ENCODE data around the gene ANKMY1.
"Not testable (repeated sequence)": the region's sequence is repeated elsewhere in the genome, so short reads cannot be mapped to it uniquely, and the experiment has no call there.

Gene ANKMY1

GRCh38 chr2:240526521-240526920 is 31.3 kb downstream of the ANKMY1 start:
- peaks cover 65% of the 10 kb centered on the region for H3K9me3 ChIP-seq (ENCODE audit: insufficient read depth, low read length)

GRCh38 chr2:240525802-240526201 is 32.0 kb downstream of the ANKMY1 start:
- no peak for DNase-seq (ENCODE audit: low read depth, low spot score)
- Histone ChIP-seq H3K4me1 (ENCODE audit: insufficient read depth, insufficient read length) (no peaks in the 10 kb centered on the region), H3K36me3 (ENCODE audit: insufficient read depth, insufficient read length, low read length) (peaks cover 62% of the 10 kb centered on the region), H3K4me3 (ENCODE audit: insufficient read length, low read depth) (no peak overlapping the region), H3K9me3 (ENCODE audit: insufficient read depth, low read length) (peaks cover 58% of the 10 kb centered on the region), H3K27me3 (ENCODE audit: insufficient read depth, insufficient read length) (no peaks in the 10 kb centered on the region), H3K9ac (ENCODE audit: insufficient read length, low read depth) (no peak overlapping the region)
- TF ChIP-seq SUZ12 (IDR thresholded peaks at IDR 0.05; ENCODE audit: extremely low read depth, insufficient read depth, insufficient read length) (no peak), YY1 (IDR thresholded peaks at IDR 0.05; ENCODE audit: insufficient read depth, insufficient read length) (no peak), ZNF274 (IDR thresholded peaks at IDR 0.05; ENCODE audit: low read depth, low read length) (no peak)

More at GRCh38 chr2:240526521-240526920, 31.3 kb downstream of the ANKMY1 start:
- DNase-seq (ENCODE audit: low read depth, low spot score), result no peak
- Histone ChIP-seq H3K27me3 (ENCODE audit: insufficient read depth, insufficient read length) (no peaks in the 10 kb centered on the region), H3K9ac (ENCODE audit: insufficient read length, low read depth) (no peak overlapping the region), H3K36me3 (ENCODE audit: insufficient read depth, insufficient read length, low read length) (peaks cover 61% of the 10 kb centered on the region), H3K4me3 (ENCODE audit: insufficient read length, low read depth) (no peak overlapping the region), H3K4me1 (ENCODE audit: insufficient read depth, insufficient read length) (no peaks in the 10 kb centered on the region)
- no peak for TF ChIP-seq ZNF274 (IDR thresholded peaks at IDR 0.05; ENCODE audit: low read depth, low read length)
- no peak for TF ChIP-seq SUZ12 (IDR thresholded peaks at IDR 0.05; ENCODE audit: extremely low read depth, insufficient read depth, insufficient read length)
- no peak for TF ChIP-seq YY1 (IDR thresholded peaks at IDR 0.05; ENCODE audit: insufficient read depth, insufficient read length)

- TF ChIP-seq SUZ12 (IDR thresholded peaks at IDR 0.05; ENCODE audit: extremely low read depth, insufficient read depth, insufficient read length), result no peak
- H3K27me3 ChIP-seq (ENCODE audit: insufficient read depth, insufficient read length), result no peaks in the 10 kb centered on the region
- no peaks in the 10 kb centered on the region for H3K4me1 ChIP-seq (ENCODE audit: insufficient read depth, insufficient read length)
- no peak overlapping the region for H3K9ac ChIP-seq (ENCODE audit: insufficient read length, low read depth)
- no peak overlapping the region for H3K4me3 ChIP-seq (ENCODE audit: insufficient read length, low read depth)
- H3K36me3 ChIP-seq (ENCODE audit: insufficient read depth, insufficient read length, low read length), result peaks cover 65% of the 10 kb centered on the region
- peaks cover 52% of the 10 kb centered on the region for H3K9me3 ChIP-seq (ENCODE audit: insufficient read depth, low read length)
- DNase-seq (ENCODE audit: low read depth, low spot score), result no peak
Observed at GRCh38 chr2:240524963-240525718, 32.6 kb downstream of the ANKMY1 start.

- Histone ChIP-seq H3K27me3 (ENCODE audit: insufficient read depth, insufficient read length) (no peaks in the 10 kb centered on the region), H3K36me3 (ENCODE audit: insufficient read depth, insufficient read length, low read length) (peaks cover 67% of the 10 kb centered on the region), H3K9me3 (ENCODE audit: insufficient read depth, low read length) (peaks cover 50% of the 10 kb centered on the region), H3K4me3 (ENCODE audit: insufficient read length, low read depth) (no peak overlapping the region), H3K4me1 (ENCODE audit: insufficient read depth, insufficient read length) (peaks cover 3% of the 10 kb centered on the region), H3K9ac (ENCODE audit: insufficient read length, low read depth) (no peak overlapping the region)
- TF ChIP-seq ZNF274 (IDR thresholded peaks at IDR 0.05; ENCODE audit: low read depth, low read length) (no peak), SUZ12 (IDR thresholded peaks at IDR 0.05; ENCODE audit: extremely low read depth, insufficient read depth, insufficient read length) (no peak), YY1 (IDR thresholded peaks at IDR 0.05; ENCODE audit: insufficient read depth, insufficient read length) (no peak)
- no peak for DNase-seq (ENCODE audit: low read depth, low spot score)
Observed at GRCh38 chr2:240523451-240524281, 34.1 kb downstream of the ANKMY1 start.

DNA sequence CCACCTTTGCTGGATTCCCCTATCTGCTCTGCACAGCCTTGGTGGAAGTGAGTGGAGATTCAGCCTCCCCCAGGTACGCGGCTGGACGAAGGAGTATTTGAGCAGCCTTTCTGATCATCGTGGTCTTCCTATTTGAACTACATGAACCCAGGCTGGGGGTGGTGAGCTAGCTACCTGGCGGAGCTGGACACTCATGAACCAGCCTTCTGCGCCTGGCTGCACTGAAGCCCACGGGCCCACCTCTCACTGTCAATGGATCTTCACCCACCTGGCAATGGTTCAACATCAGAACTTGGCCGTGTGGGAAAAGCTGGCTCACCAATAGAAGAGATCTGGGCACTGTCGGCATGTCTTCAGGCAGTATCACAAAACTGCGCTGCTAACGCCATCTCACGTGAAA is 35.4 kb downstream of the ANKMY1 start:
- H3K4me1 ChIP-seq (ENCODE audit: insufficient read depth, insufficient read length), result peaks cover 3% of the 10 kb centered on the region
- peaks cover 68% of the 10 kb centered on the region for H3K36me3 ChIP-seq (ENCODE audit: insufficient read depth, insufficient read length, low read length)
- H3K27me3 ChIP-seq (ENCODE audit: insufficient read depth, insufficient read length), result no peaks in the 10 kb centered on the region
- TF ChIP-seq YY1 (IDR thresholded peaks at IDR 0.05; ENCODE audit: insufficient read depth, insufficient read length) (no peak), ZNF274 (IDR thresholded peaks at IDR 0.05; ENCODE audit: low read depth, low read length) (no peak), SUZ12 (IDR thresholded peaks at IDR 0.05; ENCODE audit: extremely low read depth, insufficient read depth, insufficient read length) (no peak)
- H3K4me3 ChIP-seq (ENCODE audit: insufficient read length, low read depth), result no peak overlapping the region
- peaks cover 55% of the 10 kb centered on the region for H3K9me3 ChIP-seq (ENCODE audit: insufficient read depth, low read length)
- no peak overlapping the region for H3K9ac ChIP-seq (ENCODE audit: insufficient read length, low read depth)
- DNase-seq (ENCODE audit: low read depth, low spot score), result no peak

- DNase-seq (ENCODE audit: low read depth, low spot score); H3K27me3 ChIP-seq (ENCODE audit: insufficient read depth, insufficient read length); H3K4me1 ChIP-seq (ENCODE audit: insufficient read depth, insufficient read length); H3K9ac ChIP-seq (ENCODE audit: insufficient read length, low read depth); H3K4me3 ChIP-seq (ENCODE audit: insufficient read length, low read depth): not testable (repeated sequence)
- Histone ChIP-seq H3K36me3 (ENCODE audit: insufficient read depth, insufficient read length, low read length) (peaks cover 68% of the 10 kb centered on the region), H3K9me3 (ENCODE audit: insufficient read depth, low read length) (peaks cover 55% of the 10 kb centered on the region)
Observed at GRCh38 chr2:240521885-240522284, 35.9 kb downstream of the ANKMY1 start.

GRCh38 chr2:240520974-240521350 is 36.8 kb downstream of the ANKMY1 start:
- Histone ChIP-seq H3K27me3 (ENCODE audit: insufficient read depth, insufficient read length) (no peaks in the 10 kb centered on the region), H3K9me3 (ENCODE audit: insufficient read depth, low read length) (peaks cover 47% of the 10 kb centered on the region), H3K4me1 (ENCODE audit: insufficient read depth, insufficient read length) (peaks cover 3% of the 10 kb centered on the region), H3K36me3 (ENCODE audit: insufficient read depth, insufficient read length, low read length) (peaks cover 61% of the 10 kb centered on the region), H3K4me3 (ENCODE audit: insufficient read length, low read depth) (no peak overlapping the region), H3K9ac (ENCODE audit: insufficient read length, low read depth) (no peak overlapping the region)
- no peak for DNase-seq (ENCODE audit: low read depth, low spot score)
- TF ChIP-seq SUZ12 (IDR thresholded peaks at IDR 0.05; ENCODE audit: extremely low read depth, insufficient read depth, insufficient read length) (no peak), YY1 (IDR thresholded peaks at IDR 0.05; ENCODE audit: insufficient read depth, insufficient read length) (no peak), ZNF274 (IDR thresholded peaks at IDR 0.05; ENCODE audit: low read depth, low read length) (no peak)

Measured in NT2/D1 (cell line).